HUES48 (cell line): ENCODE results near the gene PRKG1.

Experiments used
- H3K27ac ChIP-seq: one replicate; pipeline ENCODE4 v1.7.0; 2013; ENCODE audit warnings: low read depth, low read length, inconsistent platforms
- H3K27me3 ChIP-seq: 2 replicates; pipeline ENCODE4 v1.6.1; 2013; ENCODE audit warnings: mild to moderate bottlenecking, low read length; ENCODE audit not compliant: control insufficient read depth, insufficient read depth
- H3K36me3 ChIP-seq: 2 replicates; pipeline ENCODE4 v1.6.1; 2013; ENCODE audit warnings: low read length; ENCODE audit not compliant: control insufficient read depth, insufficient read depth
- H3K4me1 ChIP-seq: 2 replicates; pipeline ENCODE4 v1.6.1; 2013; ENCODE audit warnings: mild to moderate bottlenecking, low read length; ENCODE audit not compliant: control insufficient read depth, insufficient read depth
- H3K4me3 ChIP-seq: 2 replicates; pipeline ENCODE4 v1.5.1; 2013; ENCODE audit warnings: mild to moderate bottlenecking, low read depth, low read length
- H3K9ac ChIP-seq: 2 replicates; pipeline ENCODE4 v1.6.1; 2013; ENCODE audit warnings: mild to moderate bottlenecking, low read depth, low read length, moderate library complexity
- H3K9me3 ChIP-seq: 2 replicates; pipeline ENCODE4 v1.6.1; 2013; ENCODE audit warnings: low read length; ENCODE audit not compliant: control insufficient read depth, insufficient read depth

Gene PRKG1

DNA sequence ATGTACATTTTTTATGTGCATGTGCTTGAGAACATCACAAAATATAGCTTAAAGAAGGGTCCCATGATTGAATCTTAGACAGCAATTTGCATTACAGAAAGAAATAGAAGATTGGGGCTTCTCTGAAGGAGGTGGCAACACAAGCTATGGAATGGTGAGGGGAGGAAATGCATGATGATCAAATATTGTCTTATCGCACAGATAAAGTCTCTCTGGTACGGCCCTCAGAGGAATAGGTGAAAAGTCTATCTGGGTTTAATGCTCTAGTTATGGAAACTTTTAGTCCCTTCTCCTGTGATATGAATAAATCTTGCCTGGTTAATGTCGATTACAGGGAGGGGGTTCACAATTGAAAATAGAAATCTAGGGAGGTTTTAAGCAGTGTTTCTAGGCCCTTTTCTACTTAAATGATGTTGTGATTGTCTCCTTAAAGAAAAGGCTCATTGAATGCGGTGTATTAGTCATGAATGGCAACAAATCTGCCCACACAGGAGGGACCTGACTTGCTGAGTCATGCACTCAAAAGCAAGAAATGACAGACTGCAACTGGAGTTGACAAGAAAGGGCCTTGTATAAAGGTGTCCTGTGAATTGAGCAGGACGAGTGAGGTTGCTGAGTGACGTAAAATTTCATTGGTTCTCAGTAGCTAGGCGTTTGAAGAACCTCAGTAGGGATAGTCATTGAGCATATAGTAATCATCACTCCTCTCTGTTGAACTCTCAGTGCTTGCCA lies 758.5 kb downstream of the PRKG1 start:
- H3K9ac ChIP-seq, result no peak overlapping the region
- H3K9me3 ChIP-seq, result no peaks in the 10 kb centered on the region; the same call in 1 of the 2 replicates
- no peak overlapping the region for H3K27ac ChIP-seq
- H3K36me3 ChIP-seq, result no peaks in the 10 kb centered on the region
- H3K4me3 ChIP-seq, result no peak overlapping the region
- H3K27me3 ChIP-seq, result no peaks in the 10 kb centered on the region
- peaks cover 9% of the 10 kb centered on the region for H3K4me1 ChIP-seq

DNA sequence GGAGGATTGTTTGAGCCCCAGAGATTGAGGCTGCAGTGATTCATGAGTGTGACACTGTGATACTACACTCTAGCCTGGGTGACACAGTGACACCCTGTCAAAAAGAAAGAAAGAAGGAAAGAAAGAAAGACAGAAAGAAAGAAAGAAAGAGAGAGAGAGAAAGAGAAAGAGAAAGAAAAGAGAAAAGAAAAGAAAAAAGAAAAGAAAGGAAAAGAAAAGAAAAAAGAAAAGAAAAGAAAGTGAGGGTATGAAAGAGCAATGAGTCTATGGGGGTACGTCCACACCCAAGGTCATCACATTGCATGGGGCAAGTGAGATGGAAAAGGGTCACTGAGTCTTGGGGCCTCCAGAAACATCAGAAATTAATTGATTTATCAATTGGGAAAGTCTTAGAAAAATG lies 760.3 kb downstream of the PRKG1 start:
- Histone ChIP-seq H3K4me1 (peaks cover 25% of the 10 kb centered on the region), H3K27me3 (no peaks in the 10 kb centered on the region), H3K9me3 (no peaks in the 10 kb centered on the region; the same call in 1 of the 2 replicates), H3K9ac (no peak overlapping the region), H3K27ac (no peak overlapping the region), H3K4me3 (no peak overlapping the region), H3K36me3 (no peaks in the 10 kb centered on the region)

- Histone ChIP-seq H3K9me3 (no peaks in the 10 kb centered on the region; the same call in 1 of the 2 replicates), H3K4me1 (peaks cover 22% of the 10 kb centered on the region; the same call in 1 of the 2 replicates), H3K27me3 (no peaks in the 10 kb centered on the region), H3K9ac (no peak overlapping the region), H3K27ac (peak overlapping the region; percentile 74), H3K4me3 (no peak overlapping the region), H3K36me3 (no peaks in the 10 kb centered on the region)
These were observed 764.2 kb downstream of the PRKG1 start for GRCh38 chr10:51838471-51838870.

DNA sequence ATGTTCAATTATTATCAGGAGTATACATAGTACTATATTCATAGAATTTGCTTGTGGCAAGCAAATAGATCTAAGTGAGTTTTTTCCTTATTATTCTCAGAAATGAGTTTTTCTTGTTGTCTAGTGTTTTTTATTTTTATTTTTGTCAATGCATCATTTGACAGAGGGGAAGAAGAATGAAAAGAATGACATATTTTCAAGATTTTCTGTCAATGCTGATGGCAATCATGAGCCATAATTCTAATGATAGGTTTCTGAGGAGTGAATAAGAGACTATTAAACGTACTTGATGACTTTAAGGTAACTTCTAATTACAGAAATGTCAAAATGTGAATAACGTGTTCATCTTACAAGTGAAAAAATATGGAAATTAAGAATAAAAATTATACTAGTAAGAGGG lies 769.7 kb downstream of the PRKG1 start:
- H3K4me3 ChIP-seq, result no peak overlapping the region
- H3K9ac ChIP-seq, result no peak overlapping the region
- no peaks in the 10 kb centered on the region for H3K36me3 ChIP-seq
- no peak overlapping the region for H3K27ac ChIP-seq
- no peaks in the 10 kb centered on the region for H3K27me3 ChIP-seq
- H3K4me1 ChIP-seq, result peaks cover 18% of the 10 kb centered on the region
- H3K9me3 ChIP-seq, result no peaks in the 10 kb centered on the region

GRCh38 chr10:51846856-51847506 lies 772.7 kb downstream of the PRKG1 start:
- no peaks in the 10 kb centered on the region for H3K27me3 ChIP-seq
- no peak overlapping the region for H3K27ac ChIP-seq
- peaks cover 13% of the 10 kb centered on the region for H3K4me1 ChIP-seq
- H3K9me3 ChIP-seq, result no peaks in the 10 kb centered on the region
- H3K36me3 ChIP-seq, result no peaks in the 10 kb centered on the region
- H3K9ac ChIP-seq, result no peak overlapping the region
- H3K4me3 ChIP-seq, result no peak overlapping the region

- Histone ChIP-seq H3K27me3 (no peaks in the 10 kb centered on the region), H3K4me3 (no peak overlapping the region), H3K9ac (no peak overlapping the region), H3K9me3 (peaks cover 4% of the 10 kb centered on the region; the same call in 1 of the 2 replicates), H3K36me3 (no peaks in the 10 kb centered on the region), H3K4me1 (peaks cover 10% of the 10 kb centered on the region), H3K27ac (no peak overlapping the region)
These were observed 778.0 kb downstream of the PRKG1 start for GRCh38 chr10:51852297-51852696.

DNA sequence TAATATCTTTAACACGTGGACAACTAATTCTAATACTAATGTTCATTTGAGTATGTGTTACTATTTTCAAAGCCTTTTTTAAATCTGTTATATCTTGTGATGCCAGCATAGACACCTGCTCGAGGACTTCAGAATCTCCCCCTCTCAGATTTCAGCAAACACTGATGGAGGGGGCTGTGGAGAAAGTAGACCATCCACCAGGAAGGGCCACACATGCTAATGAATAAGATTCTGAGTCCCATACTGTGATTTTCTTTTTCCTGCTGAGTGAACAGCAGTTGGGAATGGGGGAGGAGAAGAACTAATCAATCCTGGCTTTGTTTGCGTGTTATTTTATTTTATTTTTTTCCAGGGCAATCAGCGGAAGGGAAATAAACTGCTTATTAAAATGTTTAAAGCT lies 783.0 kb downstream of the PRKG1 start:
- no peak overlapping the region for H3K9ac ChIP-seq
- H3K27ac ChIP-seq, result no peak overlapping the region
- H3K4me1 ChIP-seq, result peaks cover 10% of the 10 kb centered on the region
- no peaks in the 10 kb centered on the region for H3K36me3 ChIP-seq
- peaks cover 4% of the 10 kb centered on the region; the same call in 1 of the 2 replicates for H3K9me3 ChIP-seq
- H3K27me3 ChIP-seq, result no peaks in the 10 kb centered on the region
- no peak overlapping the region for H3K4me3 ChIP-seq

GRCh38 chr10:51860257-51860656 lies 786.0 kb downstream of the PRKG1 start:
- Histone ChIP-seq H3K36me3 (no peaks in the 10 kb centered on the region), H3K9me3 (peaks cover 4% of the 10 kb centered on the region; the same call in 1 of the 2 replicates), H3K9ac (no peak overlapping the region), H3K4me1 (peaks cover 10% of the 10 kb centered on the region), H3K4me3 (no peak overlapping the region), H3K27ac (no peak overlapping the region), H3K27me3 (no peaks in the 10 kb centered on the region)

DNA sequence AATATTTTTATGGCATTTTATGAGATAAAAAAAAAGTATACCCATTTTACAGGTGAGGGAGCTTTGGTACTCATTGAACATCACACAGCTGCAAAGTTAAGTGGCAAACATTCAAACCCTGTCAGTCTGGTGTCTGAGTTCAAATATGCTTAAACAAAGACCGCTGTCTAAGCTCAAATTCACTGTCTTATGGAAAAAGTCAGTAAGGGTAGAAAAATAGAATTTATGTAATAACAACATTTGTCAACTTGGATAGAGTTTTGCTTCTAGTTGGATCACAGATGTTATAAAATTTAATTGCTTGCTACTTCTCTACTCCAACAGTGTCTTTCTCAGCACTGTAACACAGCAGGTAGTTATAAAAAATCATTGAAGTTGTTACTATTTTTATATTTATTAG lies 786.8 kb downstream of the PRKG1 start:
- no peak overlapping the region for H3K4me3 ChIP-seq
- H3K9ac ChIP-seq, result no peak overlapping the region

DNA sequence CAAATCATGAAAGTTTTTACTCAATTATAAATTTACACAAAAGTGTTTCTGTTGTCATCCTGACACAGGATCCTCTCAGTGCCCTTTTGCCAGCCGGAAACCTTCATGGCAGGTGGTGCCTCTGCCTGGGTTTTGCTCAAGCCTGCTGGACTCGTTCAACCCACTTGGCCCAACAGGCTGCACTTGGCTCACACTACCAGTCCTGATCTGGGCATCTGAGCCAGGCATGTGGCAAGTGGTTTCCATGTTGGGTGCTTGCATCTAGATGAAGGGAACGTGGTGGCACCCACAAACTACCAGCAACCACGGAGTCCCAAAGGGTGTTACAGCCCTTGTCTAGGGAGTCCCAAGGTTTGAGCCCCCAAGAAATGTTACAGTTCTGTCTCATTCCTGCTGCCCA lies 787.4 kb downstream of the PRKG1 start:
- Histone ChIP-seq H3K9ac (no peak overlapping the region), H3K4me1 (peaks cover 10% of the 10 kb centered on the region), H3K9me3 (no peaks in the 10 kb centered on the region), H3K4me3 (no peak overlapping the region), H3K36me3 (no peaks in the 10 kb centered on the region), H3K27me3 (no peaks in the 10 kb centered on the region), H3K27ac (no peak overlapping the region)

More for the DNA sequence above, 786.8 kb downstream of the PRKG1 start:
- no peaks in the 10 kb centered on the region for H3K27me3 ChIP-seq
- peaks cover 10% of the 10 kb centered on the region for H3K4me1 ChIP-seq
- no peaks in the 10 kb centered on the region for H3K36me3 ChIP-seq
- H3K27ac ChIP-seq, result no peak overlapping the region
- H3K9me3 ChIP-seq, result no peaks in the 10 kb centered on the region

DNA sequence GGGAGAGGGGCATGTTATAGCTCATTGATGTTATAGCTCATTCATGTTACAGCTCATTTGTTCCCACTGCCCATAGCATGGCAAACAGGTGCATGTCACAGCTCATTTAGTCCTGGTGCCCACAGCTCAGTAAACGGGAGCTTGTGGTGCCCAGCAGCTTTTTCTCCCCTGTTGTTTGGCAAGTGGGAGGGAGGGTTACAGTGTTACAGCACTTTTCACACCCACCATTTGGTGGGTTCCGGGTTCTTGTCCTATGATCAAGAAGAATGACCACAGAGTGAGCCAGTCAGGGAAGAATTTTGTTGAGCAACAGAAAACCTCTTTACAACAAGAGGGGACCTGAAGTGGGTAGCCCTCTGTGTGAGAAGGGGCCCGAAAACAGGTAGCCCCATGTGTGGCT lies 787.9 kb downstream of the PRKG1 start:
- Histone ChIP-seq H3K36me3 (no peaks in the 10 kb centered on the region), H3K4me3 (no peak overlapping the region), H3K4me1 (peaks cover 7% of the 10 kb centered on the region), H3K9ac (no peak overlapping the region), H3K9me3 (no peaks in the 10 kb centered on the region), H3K27ac (no peak overlapping the region), H3K27me3 (no peaks in the 10 kb centered on the region)
